Keratinocyte (primary cell): ENCODE results near the gene CCDC171. TPM values are rescaled to one million over a fixed set of nuclear protein-coding genes. Genes with fewer than 3 reads are reported as not detected.

ENCODE experiments used
- DNase-seq: peaks from one replicate; pipeline ENCODE4 v3.0.0-alpha.2; 2011; ENCODE audit warnings: low read depth, missing footprints, low spot score
- FAIRE-seq: peaks from 2 replicates; lab custom pipeline; 2011; peaks lifted over from hg19 to GRCh38; lab: Jason Lieb, UNC
- H2AFZ ChIP-seq: 2 replicates; pipeline ENCODE4 v1.6.0; 2012; ENCODE audit warnings: low read length, control low read depth, inconsistent platforms; ENCODE audit not compliant: control insufficient read depth
- H3K27ac ChIP-seq: 2 replicates; pipeline ENCODE4 v1.5.1; 2011; ENCODE audit warnings: low read length; ENCODE audit not compliant: control insufficient read depth, insufficient read depth
- H3K27me3 ChIP-seq: 3 replicates; pipeline ENCODE4 v1.6.0; 2011; ENCODE audit warnings: low read length; ENCODE audit not compliant: control insufficient read depth, insufficient read depth; ENCODE audit errors: extremely low read depth
- H3K36me3 ChIP-seq, 2 experiments: 2 replicates in 1 of 2; 3 replicates in 1 of 2; pipeline ENCODE4 v1.5.1; 2011; ENCODE audit warnings: low read length in 2 of 2, mild to moderate bottlenecking in 1 of 2; ENCODE audit not compliant: control insufficient read depth in 2 of 2, insufficient read depth in 2 of 2; ENCODE audit errors: extremely low read depth in 1 of 2
- H3K4me1 ChIP-seq: 3 replicates; pipeline ENCODE4 v1.5.1; 2011; ENCODE audit warnings: low read length; ENCODE audit not compliant: control insufficient read depth, insufficient read depth; ENCODE audit errors: extremely low read depth
- H3K4me2 ChIP-seq: 3 replicates; pipeline ENCODE4 v1.6.0; 2011; ENCODE audit warnings: low read depth, low read length; ENCODE audit not compliant: control insufficient read depth, insufficient read depth; ENCODE audit errors: extremely low read depth
- H3K4me3 ChIP-seq, 3 experiments: fragments of 200-600 bp in 1 of 3; sonication (generic) in 1 of 3; 2 replicates in 2 of 3; 3 replicates in 1 of 3; pipeline ENCODE4 v1.5.1; 2011 to 2016; ENCODE audit warnings: low read length in 3 of 3, mild to moderate bottlenecking in 3 of 3, control low read depth in 2 of 3, inconsistent platforms in 1 of 3, low read depth in 1 of 3, mixed read lengths in 1 of 3, mixed run types in 1 of 3, moderate library complexity in 1 of 3; ENCODE audit not compliant: control insufficient read depth in 2 of 3, insufficient read depth in 2 of 3; ENCODE audit errors: extremely low read depth in 1 of 3
- H3K79me2 ChIP-seq: 2 replicates; pipeline ENCODE4 v1.6.0; 2012; ENCODE audit warnings: low read length; ENCODE audit not compliant: control insufficient read depth, insufficient read depth
- H3K9ac ChIP-seq: 3 replicates; pipeline ENCODE4 v1.6.0; 2011; ENCODE audit warnings: low read length; ENCODE audit not compliant: control insufficient read depth, insufficient read depth; ENCODE audit errors: extremely low read depth
- H3K9me1 ChIP-seq: 3 replicates; pipeline ENCODE4 v1.6.0; 2011; ENCODE audit warnings: low read length; ENCODE audit not compliant: control insufficient read depth, insufficient read depth; ENCODE audit errors: extremely low read depth
- H3K9me3 ChIP-seq: 2 replicates; pipeline ENCODE4 v1.5.1; 2012; ENCODE audit warnings: low read depth, low read length; ENCODE audit not compliant: control insufficient read depth
- H4K20me1 ChIP-seq: 3 replicates; pipeline ENCODE4 v1.6.0; 2011; ENCODE audit warnings: low read length; ENCODE audit not compliant: control insufficient read depth, insufficient read depth; ENCODE audit errors: extremely low read depth
- EZH2 ChIP-seq: IDR thresholded peaks from one replicate; pipeline ENCODE4 v1.6.1; 2012; ENCODE audit warnings: inconsistent platforms, mild to moderate bottlenecking, low read length, moderate library complexity
- dilution Hi-C: fragments of 300-500 bp; cut with MboI; formaldehyde crosslinking; loops from one replicate; pipeline ENCODE4 v1.7.0; 2020; ENCODE audit warnings: low sequenced_read_pairs; ENCODE audit not compliant: extremely low pct_ligation_motif_present
- polyA plus RNA-seq, 5 experiments: library from polyadenylated mRNA; depleted of rRNA in 3 of 5; stranded (reverse) in 3 of 5; stranded (forward) in 1 of 5; unstranded in 1 of 5; fragments of >200 nt; gene quantifications; 1 replicate in 1 of 5; 2 replicates in 3 of 5; 3 replicates in 1 of 5; pipeline versions ENCODE4 v1.2.1 to v1.2.3, GENCODE V29; 2011 to 2012; ENCODE audit warnings: missing spikeins in 2 of 5, low read depth in 1 of 5, low replicate concordance in 1 of 5
- TF ChIP-seq, protein P1 (sequence below), 3 experiments: IDR thresholded peaks in 1 of 3; conservative IDR thresholded peaks in 1 of 3; optimal IDR thresholded peaks in 1 of 3; 2 replicates in 2 of 3; 3 replicates in 1 of 3; pipeline versions ENCODE3 to v1.5.1; 2011; ENCODE audit warnings: low read length in 3 of 3, mild to moderate bottlenecking in 3 of 3, moderate library complexity in 2 of 3, control low read depth in 1 of 3, inconsistent platforms in 1 of 3; ENCODE audit not compliant: insufficient read depth in 2 of 3; ENCODE audit errors: extremely low read depth in 1 of 3

CCDC171 gene
- polyA plus RNA-seq, 1 donor (not counting 4 experiments of a cell fraction or from before 2014, with no cell fraction given) = 0.46 TPM

DNA sequence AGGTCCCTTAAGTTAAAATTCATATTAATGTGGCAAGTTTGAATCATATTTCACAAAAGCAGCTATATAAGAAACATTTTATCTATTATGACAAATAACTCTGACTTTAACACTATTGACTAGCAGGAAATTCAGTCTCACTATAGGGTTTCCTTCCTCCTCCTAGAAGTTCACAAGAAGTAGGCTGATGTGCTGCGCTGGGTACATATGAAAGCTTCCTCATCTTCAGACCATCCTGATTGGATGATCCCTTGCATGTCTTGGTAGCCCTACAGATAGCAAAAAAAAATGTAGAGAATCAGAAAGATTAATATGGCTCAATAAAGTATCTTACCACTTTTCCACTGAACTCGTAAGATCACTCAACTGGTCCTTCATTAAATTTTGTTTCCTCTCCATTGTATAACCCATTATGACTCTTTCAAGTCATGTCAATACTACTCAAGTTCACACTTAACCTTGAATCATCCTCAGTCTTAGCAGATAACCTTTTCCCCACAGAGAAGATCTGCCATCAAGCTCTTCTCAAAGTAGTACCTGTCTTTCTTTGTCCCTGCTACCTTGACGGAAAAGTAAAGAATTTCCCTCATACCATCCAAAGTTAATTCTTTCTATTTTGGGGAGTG is 30.6 kb upstream of the CCDC171 start:
- DNase-seq = no peak
- H3K27me3 ChIP-seq = no peaks in the 10 kb centered on the region
- H2AFZ ChIP-seq = no peak overlapping the region
- no peak overlapping the region for H3K9ac ChIP-seq
- H3K27ac ChIP-seq = no peak overlapping the region
- no peak overlapping the region for H3K4me3 ChIP-seq
- no peak overlapping the region for H3K4me2 ChIP-seq
- H3K9me3 ChIP-seq = no peaks in the 10 kb centered on the region
- H3K4me1 ChIP-seq = no peaks in the 10 kb centered on the region
- H3K79me2 ChIP-seq = no peaks in the 10 kb centered on the region
- no peak for FAIRE-seq
- TF ChIP-seq, protein P1, sequence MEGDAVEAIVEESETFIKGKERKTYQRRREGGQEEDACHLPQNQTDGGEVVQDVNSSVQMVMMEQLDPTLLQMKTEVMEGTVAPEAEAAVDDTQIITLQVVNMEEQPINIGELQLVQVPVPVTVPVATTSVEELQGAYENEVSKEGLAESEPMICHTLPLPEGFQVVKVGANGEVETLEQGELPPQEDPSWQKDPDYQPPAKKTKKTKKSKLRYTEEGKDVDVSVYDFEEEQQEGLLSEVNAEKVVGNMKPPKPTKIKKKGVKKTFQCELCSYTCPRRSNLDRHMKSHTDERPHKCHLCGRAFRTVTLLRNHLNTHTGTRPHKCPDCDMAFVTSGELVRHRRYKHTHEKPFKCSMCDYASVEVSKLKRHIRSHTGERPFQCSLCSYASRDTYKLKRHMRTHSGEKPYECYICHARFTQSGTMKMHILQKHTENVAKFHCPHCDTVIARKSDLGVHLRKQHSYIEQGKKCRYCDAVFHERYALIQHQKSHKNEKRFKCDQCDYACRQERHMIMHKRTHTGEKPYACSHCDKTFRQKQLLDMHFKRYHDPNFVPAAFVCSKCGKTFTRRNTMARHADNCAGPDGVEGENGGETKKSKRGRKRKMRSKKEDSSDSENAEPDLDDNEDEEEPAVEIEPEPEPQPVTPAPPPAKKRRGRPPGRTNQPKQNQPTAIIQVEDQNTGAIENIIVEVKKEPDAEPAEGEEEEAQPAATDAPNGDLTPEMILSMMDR (optimal IDR thresholded peaks at IDR 0.05 in 1 of 3, IDR thresholded peaks at IDR 0.05 in 1 of 3, conservative IDR thresholded peaks at IDR 0.05 in 1 of 3; ENCODE audit: extremely low read depth in 1 of 3, insufficient read depth in 2 of 3, low read length in 3 of 3) = no peak
- TF ChIP-seq EZH2 = no peak
- dilution Hi-C loops = no loop called here
- no peaks in the 10 kb centered on the region for H3K36me3 ChIP-seq
- H3K9me1 ChIP-seq = no peaks in the 10 kb centered on the region
- no peaks in the 10 kb centered on the region for H4K20me1 ChIP-seq

DNA sequence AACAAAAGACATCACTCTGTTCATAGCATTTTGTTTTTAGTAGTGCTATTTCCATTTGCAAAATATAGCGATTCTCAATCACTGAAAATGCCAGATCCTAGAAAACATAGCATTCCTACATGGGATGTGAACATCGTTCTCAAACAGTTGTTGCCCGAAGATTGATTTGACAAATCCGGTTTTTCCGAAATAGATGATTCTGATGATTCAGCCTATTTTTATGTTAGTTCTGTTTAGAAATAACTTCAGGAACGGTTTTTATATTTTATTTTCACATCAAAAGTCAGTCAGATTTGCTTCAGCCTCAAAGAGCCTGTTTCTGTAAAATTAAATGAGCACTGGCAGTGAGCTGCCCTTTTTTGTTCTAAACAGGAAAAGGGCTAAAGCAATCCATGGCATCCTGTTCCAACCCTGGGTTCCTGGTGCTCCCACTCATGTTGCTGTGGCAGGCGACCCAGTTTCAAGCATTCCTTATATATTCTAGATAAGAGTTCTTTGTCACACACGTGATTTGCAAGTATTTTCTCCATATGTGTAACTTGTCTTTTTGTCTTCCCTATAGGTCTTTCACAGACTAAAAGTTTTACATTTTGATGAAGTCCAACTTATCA is 27.9 kb upstream of the CCDC171 start:
- Histone ChIP-seq H3K9me1 (no peaks in the 10 kb centered on the region), H3K27ac (no peak overlapping the region), H3K36me3 (no peaks in the 10 kb centered on the region), H3K4me2 (no peak overlapping the region), H2AFZ (no peak overlapping the region), H3K9me3 (no peaks in the 10 kb centered on the region), H3K4me1 (no peaks in the 10 kb centered on the region), H3K79me2 (no peaks in the 10 kb centered on the region), H3K9ac (no peak overlapping the region), H3K27me3 (no peaks in the 10 kb centered on the region), H3K4me3 (no peak overlapping the region), H4K20me1 (no peaks in the 10 kb centered on the region)
- DNase-seq (no peak), FAIRE-seq (no peak)
- TF ChIP-seq, protein P1 (optimal IDR thresholded peaks at IDR 0.05 in 1 of 3, IDR thresholded peaks at IDR 0.05 in 1 of 3, conservative IDR thresholded peaks at IDR 0.05 in 1 of 3; ENCODE audit: extremely low read depth in 1 of 3, insufficient read depth in 2 of 3, low read length in 3 of 3) = no peak
- TF ChIP-seq EZH2 = no peak
- dilution Hi-C loops = no loop called here
